ENCODE data around the gene DYNLT2.

DYNLT2 gene, protein sequence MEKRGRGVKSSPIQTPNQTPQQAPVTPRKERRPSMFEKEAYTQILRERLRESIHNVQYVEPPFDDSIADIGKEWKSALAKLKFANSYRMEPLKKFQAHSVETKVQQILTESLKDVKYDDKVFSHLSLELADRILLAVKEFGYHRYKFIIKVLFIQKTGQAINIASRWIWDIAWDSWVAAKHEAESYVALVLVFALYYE

DNA sequence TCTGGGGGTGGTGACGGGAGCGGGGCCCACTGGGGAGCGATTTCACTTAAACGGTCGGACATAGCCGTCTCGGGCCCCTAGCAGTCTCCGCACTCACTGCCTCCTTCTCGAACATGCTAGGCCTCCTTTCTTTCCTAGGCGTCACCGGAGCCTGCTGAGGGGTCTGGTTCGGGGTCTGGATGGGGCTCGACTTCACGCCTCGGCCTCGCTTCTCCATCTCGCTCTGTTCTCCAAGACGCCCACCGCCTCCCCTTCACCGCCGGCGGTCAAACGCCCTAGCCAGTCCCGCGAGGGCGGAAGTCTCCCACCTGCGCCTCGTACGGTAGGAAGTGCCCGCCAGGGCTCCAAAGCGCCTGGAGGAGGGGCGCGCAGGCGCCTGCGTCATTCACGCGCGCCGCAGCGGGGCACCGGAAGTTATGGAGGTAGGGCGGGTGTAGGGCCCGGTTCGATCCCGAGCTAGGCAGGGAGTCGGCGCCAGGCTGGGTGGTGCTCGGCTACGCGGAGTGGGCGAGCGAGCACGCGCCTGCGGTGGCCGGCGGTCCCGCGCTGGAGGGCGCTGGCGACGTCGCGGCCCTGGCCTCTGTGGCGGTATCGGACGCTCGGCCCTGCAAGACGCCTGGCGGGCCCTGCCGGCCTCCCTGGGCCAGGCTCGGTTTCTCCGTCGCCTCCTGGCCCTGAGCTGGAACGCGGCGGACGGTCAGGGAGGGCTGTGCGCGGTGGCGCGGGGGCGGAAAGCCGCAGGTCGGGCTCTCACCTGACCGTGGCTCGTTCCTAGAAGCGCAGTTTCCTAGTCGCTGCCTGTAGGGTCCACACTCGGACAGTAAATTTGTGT lies at the start of gene DYNLT2, which contains the start of gene ERMARD:
Gene DYNLT2 (minus strand): TSS at position 331 of the 832 bp plus-strand sequence. CDS start 114 bp downstream, at position 217.
Gene ERMARD (plus strand): TSS at position 381 of the 832 bp plus-strand sequence. CDS start 36 bp downstream, at position 417.
- peak; percentile 95 for DNase-seq (ENCODE audit: low spot score)

DNA sequence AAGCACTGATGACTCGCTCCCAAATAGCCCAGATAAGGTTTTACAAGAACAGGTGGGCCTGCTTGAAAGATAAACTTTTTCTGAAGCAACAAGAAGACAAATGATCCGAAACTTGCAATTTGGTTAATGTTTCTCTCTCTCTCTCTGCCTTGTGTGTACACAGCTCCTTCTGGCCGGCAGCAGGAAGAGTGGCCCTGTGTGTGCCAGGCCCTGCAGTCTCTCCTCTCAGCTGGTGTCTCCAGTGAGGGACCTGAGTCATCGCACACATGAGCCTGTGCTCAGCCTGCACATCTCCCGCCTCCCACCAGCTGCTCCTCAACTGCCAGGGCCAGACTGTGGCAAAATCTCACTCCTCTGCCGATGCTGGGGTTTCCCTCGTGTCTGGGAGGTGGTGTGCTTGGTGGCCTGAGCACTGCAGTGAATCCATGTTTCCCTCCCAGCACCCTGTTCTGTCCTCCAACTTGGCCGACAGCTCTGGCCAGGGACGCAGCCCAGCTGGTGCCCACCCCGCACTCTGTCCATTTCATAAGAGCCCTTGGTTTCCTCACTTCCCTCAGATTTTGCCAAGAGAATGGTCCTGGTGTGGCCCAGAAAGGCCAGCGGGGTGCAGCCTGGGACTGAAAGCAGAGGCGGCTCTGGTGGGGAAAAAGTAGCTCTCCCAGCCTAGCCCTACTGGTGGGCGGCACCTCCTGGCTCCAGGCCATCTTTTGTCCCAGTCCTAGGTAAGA lies 49.5 kb upstream of the DYNLT2 start:
- peak; percentile 34 for DNase-seq (ENCODE audit: low spot score)

DNA sequence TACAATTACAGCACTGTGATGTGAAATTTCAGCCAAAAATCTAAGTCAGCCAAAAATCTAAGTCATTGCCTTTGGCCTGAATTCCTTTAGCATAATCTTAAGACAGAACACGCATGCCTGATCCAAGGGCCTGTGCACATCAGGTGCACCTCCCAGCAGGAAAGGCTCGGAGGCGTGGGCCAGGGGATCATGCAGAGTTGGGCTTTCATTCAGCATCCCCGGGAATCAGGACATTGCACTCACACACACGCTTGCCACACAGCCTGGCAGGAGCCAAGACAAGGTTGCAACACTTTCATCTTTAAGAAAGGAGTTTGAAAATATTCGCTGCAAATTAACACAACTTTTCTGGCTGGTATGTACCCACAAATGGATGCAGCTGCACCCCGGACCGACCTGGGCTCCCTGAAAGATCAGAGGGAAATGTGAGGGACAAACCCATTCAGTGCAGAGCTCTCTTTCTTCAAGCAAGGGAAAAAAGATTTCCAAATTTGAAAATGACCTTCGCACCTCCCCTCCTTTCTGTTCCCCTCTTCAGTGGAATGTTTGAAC lies 48.8 kb upstream of the DYNLT2 start:
- peak; percentile 23 for DNase-seq (ENCODE audit: low spot score)

DNA sequence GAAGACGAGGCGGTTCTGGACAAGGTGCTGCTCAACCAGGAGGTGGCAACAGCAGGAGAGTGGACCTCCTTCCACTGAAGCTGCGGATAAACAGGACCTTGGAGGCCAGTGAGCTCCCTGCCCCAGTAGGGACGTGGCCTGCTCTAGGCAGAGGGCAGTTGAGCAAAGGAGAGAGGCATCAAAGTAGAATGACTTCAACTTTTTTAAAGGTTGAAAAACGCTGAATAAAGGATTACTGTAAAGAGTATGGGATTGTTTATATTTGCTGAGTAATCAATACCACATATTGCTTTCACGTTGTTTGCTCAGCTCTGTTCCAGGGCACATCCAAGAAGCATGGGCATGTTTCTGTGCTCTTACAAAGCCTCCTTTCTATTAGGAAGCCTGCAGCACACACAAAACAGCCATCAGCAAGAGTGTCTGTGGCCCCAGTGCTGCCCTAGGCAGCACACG lies 48.1 kb upstream of the DYNLT2 start:
- DNase-seq (ENCODE audit: low spot score) = peak; percentile 10

DNA sequence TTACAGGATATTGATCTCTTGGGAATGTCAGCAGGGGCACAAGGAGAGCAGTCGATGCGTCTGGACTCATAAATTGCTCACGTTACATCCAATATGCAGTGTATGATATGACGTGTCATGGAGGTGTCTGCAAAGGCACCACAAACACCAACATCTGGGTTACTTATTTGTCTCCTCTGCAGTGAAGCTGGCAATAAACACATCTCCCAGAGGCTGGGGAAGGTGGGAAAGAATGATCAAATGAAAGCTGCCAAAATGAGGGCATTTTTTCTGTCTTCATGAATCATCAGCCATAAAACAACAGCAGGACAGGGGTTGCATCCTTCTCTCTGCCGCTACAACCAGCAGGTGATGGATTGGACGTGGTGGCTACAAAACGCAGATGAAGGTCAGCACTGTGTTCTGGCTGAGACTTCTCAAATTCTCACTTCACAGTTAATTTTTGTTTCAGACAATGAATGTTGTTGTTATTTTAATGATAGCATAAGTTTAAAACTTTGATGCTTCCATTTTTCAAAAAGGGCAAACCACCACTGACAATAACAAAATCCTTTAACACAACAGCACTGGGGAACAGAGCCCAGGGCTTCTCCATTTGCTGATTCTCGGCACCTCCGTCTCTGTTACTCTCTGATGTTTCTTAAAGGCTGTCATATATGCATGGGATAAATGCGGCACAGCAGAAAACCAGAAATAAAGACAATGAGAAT lies 47.5 kb upstream of the DYNLT2 start:
- DNase-seq (ENCODE audit: low spot score) = peak; percentile 4

DNA sequence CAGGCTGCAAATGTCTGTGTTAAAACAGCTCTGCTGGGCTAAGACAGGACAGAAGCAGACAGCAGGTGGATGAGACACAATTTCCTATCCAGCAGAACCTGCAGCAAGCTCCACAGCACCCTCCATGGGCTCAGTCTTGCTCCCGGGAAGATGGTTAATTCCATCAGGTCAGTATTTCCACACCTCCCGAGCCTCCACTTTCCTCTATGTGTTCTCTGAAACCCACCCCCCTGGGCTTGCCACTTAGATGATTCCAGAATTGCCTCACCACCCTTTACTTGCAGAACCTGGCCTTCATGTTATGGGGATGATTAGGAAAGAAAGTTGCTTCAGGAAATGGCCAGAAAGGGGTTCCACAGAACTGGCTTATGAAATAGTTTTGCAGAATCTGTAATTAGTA lies 43.8 kb upstream of the DYNLT2 start:
- no peak for DNase-seq (ENCODE audit: low spot score)

DNA sequence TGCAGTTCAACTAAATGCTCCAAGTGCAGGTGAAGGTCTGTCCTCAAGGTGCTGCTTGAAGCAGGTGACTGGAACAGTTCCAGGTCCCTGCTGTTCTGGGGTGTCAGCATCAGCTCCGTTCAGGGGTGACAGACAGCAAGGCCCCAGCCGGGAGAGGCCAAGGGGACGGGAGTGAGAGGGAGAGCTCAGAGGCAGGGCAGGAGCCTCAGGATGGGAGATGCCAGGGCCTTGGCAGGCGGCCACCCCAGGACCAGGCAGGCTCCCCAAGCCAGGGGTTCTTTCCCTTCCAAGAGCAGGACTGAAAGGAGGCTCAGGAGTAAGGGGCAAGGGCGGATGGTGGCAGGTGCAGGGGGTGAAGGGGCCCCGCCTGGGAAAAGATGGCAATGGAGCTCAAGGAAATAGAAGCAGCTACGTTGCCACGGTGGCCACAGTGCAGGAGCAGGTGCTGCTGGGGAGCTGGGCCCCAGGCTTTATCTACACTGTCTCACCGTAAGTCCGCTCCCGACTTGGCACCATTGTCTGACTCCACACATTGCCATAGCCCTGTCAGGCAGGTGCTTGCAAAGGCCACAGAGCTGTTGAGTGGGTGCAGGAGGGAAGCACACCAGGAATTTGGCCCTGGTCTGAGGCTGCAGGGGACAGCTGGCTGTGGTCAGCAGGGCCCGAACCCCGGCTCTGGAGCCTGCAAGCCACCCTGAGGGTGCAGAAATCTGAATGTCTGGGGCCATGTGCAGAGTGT lies 43.1 kb upstream of the DYNLT2 start:
- no peak for DNase-seq (ENCODE audit: low spot score)

DNA sequence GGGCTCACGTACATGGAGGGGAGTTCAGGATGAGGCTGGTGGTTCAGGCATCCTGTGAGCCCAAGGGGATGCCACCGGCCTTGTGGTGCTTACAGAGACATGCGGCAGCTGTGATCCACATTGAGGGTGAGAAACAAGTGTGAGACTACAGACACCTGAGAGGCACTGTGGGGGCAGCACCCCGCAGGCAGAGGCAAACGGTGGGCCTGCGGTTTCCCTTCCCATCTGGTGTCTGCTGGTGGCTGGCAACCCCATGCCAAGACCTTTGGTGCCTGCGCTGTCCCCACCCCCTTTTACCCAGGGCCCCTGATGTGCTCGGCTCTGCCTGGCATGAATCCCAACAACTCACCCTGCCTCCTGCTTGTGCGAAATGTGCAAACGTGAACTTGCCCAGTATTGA lies 42.0 kb upstream of the DYNLT2 start:
- DNase-seq (ENCODE audit: low spot score) = no peak

DNA sequence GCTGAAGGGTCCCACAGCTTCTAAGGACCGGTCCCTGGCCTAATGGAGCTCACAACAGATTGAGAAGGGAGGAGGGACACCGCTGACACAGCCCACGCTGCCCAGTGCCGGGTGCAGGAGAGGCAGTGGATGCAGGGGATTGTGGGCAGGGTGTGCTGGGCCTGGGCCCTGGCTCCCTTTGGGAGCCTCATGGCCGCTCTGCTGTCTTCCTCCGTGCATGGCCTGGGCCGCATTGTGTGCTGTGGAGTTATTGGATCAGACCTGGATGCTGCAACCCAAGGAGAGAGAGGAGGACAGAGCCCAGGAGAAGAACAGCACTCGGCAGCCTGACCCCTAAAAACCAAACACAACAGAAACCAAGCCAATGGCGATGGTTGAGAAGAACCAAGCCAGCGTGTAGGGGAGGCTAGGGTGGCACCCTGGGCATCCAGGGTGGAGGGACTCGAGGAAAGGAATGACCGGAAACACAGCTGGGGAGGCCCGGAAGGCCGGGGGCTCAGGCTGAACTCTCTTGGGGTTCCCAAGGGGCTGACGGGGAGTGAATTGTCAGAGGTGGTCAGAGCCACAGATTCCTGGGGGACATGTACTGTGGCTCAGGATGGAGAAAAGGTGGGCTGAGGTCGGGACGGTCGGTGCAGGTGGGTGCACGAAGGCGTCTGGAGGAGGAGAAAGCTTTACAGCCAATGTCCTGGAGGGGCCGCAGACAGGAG lies 41.1 kb upstream of the DYNLT2 start:
- DNase-seq (ENCODE audit: low spot score) = no peak

DNA sequence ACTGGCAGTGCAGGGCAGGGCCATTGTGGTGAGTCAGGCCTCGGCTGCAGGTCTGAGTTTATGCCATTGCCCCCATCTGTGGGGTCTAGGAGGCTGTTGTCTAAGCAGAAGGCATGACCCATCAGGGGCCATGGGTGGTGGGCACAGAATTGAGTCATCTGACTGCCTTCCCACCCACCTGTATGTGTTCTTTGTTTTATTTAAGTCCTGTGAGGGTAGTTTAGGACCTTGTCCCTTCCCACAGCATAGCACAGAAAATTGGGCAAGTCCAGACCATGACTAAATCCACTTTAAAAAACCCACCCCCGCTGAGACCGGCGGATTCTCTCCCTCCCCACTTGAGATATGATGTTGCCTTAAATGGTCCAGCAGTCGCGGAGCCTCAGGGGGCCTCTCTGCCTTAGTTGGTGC lies 40.4 kb upstream of the DYNLT2 start:
- DNase-seq (ENCODE audit: low spot score) = no peak

DNA sequence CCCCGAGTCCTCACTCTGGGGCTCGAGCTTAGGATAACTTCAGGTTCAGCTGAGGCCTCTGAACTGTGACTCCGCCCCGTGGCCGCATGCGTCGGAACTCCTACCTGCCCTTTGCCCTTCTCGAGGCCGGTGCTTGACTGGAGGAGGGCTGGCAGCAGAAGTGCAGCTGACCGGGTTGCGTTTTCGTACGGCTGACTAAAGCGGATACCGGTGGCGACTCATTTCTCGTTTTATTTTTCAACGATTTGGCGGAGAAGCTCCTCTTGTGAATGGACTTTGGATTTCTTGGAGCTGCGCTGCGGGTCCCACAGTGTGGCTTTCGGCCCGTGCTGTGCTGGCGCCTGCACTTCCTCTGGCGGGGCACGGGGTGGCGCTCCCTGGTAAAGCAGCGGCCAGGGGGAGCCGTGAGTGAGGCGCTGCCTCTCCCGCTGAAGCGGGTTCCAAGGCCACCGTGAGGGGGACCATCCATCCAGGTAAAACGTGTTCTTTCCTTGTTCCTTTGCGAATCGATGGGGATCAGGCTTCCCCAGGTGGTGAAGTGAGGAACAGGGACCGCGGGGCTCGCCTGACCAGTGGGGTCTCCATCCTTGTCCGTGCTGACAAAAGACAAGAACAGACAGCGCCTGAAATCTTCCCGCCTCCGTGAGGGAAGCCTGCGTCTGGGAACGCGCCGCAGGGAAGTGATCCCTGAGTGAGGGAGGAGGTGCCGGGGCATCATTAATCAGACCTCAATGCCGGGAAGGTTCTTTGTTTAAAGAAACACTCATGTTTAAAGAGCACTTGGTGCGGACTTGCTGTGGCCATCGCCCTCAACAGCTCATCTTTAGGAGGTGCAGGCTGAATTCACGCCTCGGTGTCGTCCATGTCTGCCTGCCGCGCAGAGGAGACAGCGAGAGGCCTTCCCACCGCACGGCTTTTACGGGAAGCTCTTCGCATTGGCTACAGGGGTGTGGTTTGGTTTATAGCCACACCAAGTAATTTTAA lies 38.9 kb upstream of the DYNLT2 start:
- peak; percentile 93 for DNase-seq (ENCODE audit: low spot score)

DNA sequence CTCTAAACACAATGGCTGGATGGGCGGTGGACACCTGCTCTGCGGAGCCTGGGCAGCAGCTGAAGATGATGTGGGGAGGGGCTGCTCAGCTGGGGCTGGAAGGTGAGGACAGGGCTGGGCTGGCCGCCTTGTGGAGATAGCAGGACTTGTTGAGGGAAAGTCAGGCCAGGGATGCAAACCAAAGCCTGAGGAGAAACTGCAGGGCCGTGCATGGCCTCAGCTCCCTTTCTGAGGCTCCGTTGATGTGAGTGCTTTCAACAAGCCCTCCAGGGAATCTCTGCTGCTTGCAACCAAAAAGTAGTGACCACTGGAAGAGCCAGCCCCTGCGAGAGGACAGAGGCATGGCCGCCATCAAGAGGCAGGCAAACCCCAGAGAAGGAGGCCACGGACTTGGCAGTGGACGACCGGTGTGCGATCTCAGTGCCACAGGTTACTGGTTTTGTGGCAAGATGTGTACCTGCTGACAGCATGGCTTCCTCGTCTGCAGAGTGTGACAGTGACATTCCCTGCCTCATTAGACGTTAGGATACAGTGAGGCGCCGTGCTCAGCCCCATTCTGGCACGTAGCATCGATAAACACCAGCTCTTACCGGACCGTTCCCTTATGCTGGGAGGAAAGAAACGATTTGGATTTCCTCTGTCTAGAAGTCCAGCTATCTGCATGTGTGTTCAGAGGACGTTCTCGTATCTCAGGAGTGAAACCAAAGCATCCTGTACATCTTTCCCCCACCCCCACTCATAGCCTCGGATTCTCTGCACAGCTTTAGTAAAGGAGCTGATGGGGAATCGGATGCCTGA lies 38.0 kb upstream of the DYNLT2 start:
- DNase-seq (ENCODE audit: low spot score) = no peak

DNA sequence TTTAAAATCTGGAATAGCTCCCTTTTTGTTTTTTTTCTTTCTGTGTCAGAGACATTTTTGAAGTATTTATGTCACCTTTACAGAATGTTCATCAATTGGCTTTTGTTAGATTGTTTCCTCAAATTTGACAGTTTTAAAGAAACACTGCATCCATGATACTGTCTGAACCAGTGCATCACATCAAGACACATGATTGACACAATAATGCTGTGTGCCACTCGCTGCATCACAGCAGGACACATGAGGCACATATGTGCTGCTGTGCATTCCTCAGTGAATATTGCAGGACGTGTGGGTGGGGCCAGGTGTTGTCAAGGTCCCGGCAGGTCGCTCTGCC lies 37.4 kb upstream of the DYNLT2 start:
- no peak for DNase-seq (ENCODE audit: low spot score)

DNA sequence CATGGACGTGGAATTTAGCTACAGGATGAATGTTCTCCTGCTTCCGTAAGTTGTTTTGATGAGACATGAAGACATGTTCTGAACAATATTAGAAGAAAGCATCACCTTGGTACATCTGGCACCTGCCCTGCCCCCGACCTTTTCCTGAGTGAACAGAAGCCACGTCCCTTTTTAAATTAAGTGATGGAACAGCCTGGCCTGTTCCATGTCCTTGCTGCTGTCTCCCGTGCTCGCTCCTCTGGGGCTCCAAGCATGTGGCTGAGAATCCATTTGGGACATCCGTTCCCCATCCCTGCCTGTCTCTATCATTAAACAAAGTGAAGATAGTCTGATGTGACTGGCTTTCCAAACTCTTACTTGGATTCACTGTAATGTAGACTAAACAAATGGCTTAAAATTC lies 36.4 kb upstream of the DYNLT2 start:
- no peak for DNase-seq (ENCODE audit: low spot score)

DNA sequence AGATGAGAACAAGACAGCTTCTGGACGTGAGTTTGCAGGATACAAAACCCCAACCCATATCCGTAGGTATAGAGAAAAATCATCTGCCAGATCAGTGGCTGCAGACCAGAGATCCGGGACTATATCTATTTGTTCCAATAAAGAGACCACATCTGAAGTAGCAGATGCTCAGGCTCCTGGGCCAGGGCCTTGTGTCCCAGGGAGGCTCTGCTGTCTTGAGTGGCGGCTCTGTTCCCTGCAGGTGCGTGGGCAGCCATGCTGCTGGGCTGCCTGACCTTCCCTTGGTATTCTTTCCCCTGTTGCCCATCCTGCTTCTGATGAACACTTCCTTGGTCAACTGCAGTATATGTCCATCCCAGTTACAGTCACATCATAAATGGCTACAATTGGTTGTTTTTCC lies 35.0 kb upstream of the DYNLT2 start:
- DNase-seq (ENCODE audit: low spot score) = no peak

DNA sequence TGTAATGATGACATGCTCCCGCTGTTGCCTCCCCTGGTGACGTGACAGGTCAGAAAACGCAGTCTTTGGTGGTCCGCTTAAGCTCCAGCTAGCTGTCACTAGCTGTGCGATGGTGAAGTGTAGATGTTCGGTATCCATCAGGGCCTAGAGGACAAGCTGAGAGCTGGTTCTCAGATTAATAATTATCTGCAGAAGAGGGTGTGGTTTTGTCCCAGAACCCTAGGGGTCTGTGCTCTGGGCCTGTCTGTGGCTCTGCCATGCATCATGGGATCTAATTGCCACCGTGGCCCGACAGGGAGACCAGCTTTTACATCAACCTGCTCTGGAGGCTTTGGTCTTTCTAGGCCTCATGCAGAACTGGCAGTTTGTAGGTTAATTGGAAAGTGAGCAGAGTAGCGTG lies 34.2 kb upstream of the DYNLT2 start:
- no peak for DNase-seq (ENCODE audit: low spot score)

DNA sequence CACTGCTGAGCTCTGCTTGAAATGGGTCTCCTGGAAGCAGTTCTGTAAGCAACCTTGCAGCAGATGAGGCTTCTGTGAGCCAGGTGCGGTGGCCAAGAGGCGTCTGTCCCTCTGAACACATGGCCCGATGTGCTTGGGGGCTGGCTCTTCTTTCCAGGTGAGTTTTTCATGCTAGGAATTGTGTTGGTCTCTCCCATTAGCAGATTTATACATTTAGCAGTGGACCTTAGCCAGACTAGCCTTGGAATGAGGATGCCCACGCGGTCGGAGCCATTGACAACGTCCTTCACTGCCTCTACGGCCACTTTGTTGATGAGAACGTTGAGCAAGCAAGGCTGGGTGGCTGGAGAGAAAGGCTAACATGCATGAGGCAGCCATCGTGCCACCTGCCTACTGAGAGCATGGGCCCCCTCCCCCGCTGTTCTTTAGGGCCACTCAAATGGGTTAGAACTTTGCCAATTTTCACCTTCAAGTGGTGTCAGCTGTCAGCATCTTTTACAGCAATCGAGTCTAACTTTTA lies 33.5 kb upstream of the DYNLT2 start:
- no peak for DNase-seq (ENCODE audit: low spot score)

Data from D341Med (cell line).